Mucosa of descending colon (tissue), 3 donors: ENCODE results near the gene DPEP1. TPM values are rescaled to one million over a fixed set of nuclear protein-coding genes. Genes with fewer than 3 reads are reported as not detected.

Experiments
- ATAC-seq: fragments of 200-7000 bp; cut with Tn5 transposase; one replicate; pipeline ENCODE4 v1.9.1; 2020; ENCODE audit warnings: mild to moderate bottlenecking, moderate library complexity
- DNase-seq, 3 donors: peaks; one replicate each; pipeline ENCODE4 v3.0.0-alpha.2; 2020
- H3K36me3 ChIP-seq: fragments of 200-600 bp; one replicate; pipeline ENCODE4 v1.8.0; 2021; ENCODE audit warnings: low read depth, mild to moderate bottlenecking
- H3K4me1 ChIP-seq: fragments of 200-600 bp; one replicate; pipeline ENCODE4 v1.8.0; 2021; ENCODE audit warnings: low read depth, mild to moderate bottlenecking
- H3K4me3 ChIP-seq: fragments of 200-600 bp; one replicate; pipeline ENCODE4 v1.8.0; 2021; ENCODE audit warnings: mild to moderate bottlenecking
- H3K9me3 ChIP-seq: fragments of 200-600 bp; one replicate; pipeline ENCODE4 v1.8.0; 2021; ENCODE audit warnings: mild to moderate bottlenecking
- intact Hi-C, 2 donors: fragments of 100-400 bp; cut with DNase I in 1 of 2; cut with micrococcal nuclease in 1 of 2; formaldehyde crosslinking; loops; one replicate each; pipeline versions ENCODE4 v1.11.0 to v1.11.1; 2022; cut with DNase I, micrococcal nuclease
- long read RNA-seq, 2 donors: library from polyadenylated mRNA; unstranded; transcript quantifications; one replicate each; pipeline ENCODE4 v2.0.0, GENCODE V29; 2019 to 2021
- total RNA-seq, 3 donors: library from RNA; stranded (reverse); fragmentation: NEBNext Ultra II Directional in 2 of 3; extraction: Animal tissue kit (Norgen Biotek cat#: 25700) in 2 of 3; gene quantifications; one replicate each; pipeline versions ENCODE4 v1.2.1 to v1.2.4, GENCODE V29; 2021 to 2023
- TF ChIP-seq, protein P1 (sequence below): fragments of 200-600 bp; IDR thresholded peaks from one replicate; pipeline ENCODE4 v1.8.0; 2022; ENCODE audit warnings: antibody characterized with exemption, mild to moderate bottlenecking
- donor health status: DM: no; HTN: no; CAD: no; lungs with moderate emphysema.
- donor health status: DM: no; HTN: no; CAD: no.
- donor health status: DM: no; HTN: yes; CAD: no.

Gene DPEP1
- total RNA-seq, result 1 to 10 TPM in 1 of 3 donors, under 1 TPM in 1, not detected in 1; 0.28 to 2.0 TPM
- long read RNA-seq, donor 1, partial matches to known transcripts, result 0 of 1 reads
- long read RNA-seq, donor 1, other reads (novel, unspliced or antisense), result 0 of 1 reads
- long read RNA-seq, donor 2, partial matches to known transcripts, result 0 of 1 reads
- long read RNA-seq, donor 2, other reads (novel, unspliced or antisense), result 1 of 1 reads

GRCh38 chr16:89613231-89613953 is at the start of gene DPEP1:
DPEP1 (plus strand) TSS chr16:89613642; CDS start chr16:89630411, 16,769 bp downstream.
- peak; percentile 54 for ATAC-seq
- Histone ChIP-seq H3K4me3 (no peak within 1 kb of the TSS), H3K36me3 (no peaks in the 10 kb centered on the region), H3K9me3 (no peaks in the 10 kb centered on the region), H3K4me1 (no peaks in the 10 kb centered on the region)
- TF ChIP-seq, protein P1, sequence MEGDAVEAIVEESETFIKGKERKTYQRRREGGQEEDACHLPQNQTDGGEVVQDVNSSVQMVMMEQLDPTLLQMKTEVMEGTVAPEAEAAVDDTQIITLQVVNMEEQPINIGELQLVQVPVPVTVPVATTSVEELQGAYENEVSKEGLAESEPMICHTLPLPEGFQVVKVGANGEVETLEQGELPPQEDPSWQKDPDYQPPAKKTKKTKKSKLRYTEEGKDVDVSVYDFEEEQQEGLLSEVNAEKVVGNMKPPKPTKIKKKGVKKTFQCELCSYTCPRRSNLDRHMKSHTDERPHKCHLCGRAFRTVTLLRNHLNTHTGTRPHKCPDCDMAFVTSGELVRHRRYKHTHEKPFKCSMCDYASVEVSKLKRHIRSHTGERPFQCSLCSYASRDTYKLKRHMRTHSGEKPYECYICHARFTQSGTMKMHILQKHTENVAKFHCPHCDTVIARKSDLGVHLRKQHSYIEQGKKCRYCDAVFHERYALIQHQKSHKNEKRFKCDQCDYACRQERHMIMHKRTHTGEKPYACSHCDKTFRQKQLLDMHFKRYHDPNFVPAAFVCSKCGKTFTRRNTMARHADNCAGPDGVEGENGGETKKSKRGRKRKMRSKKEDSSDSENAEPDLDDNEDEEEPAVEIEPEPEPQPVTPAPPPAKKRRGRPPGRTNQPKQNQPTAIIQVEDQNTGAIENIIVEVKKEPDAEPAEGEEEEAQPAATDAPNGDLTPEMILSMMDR, result no peak
- intact Hi-C loops, result no loop called here
- no peak for DNase-seq

- intact Hi-C loops, result no loop called here
- Histone ChIP-seq H3K4me3 (no peak overlapping the region), H3K36me3 (peaks cover 7% of the 10 kb centered on the region), H3K9me3 (no peaks in the 10 kb centered on the region), H3K4me1 (peaks cover 39% of the 10 kb centered on the region)
- TF ChIP-seq, protein P1, result no peak
- DNase-seq, result no peak
- no peak for ATAC-seq
These were observed 48.8 kb upstream of the DPEP1 start for GRCh38 chr16:89564476-89565255.

GRCh38 chr16:89565256-89565505 is 48.3 kb upstream of the DPEP1 start:
- Histone ChIP-seq H3K4me3 (no peak overlapping the region), H3K36me3 (peaks cover 7% of the 10 kb centered on the region), H3K4me1 (peaks cover 39% of the 10 kb centered on the region), H3K9me3 (no peaks in the 10 kb centered on the region)
- intact Hi-C loops, result no loop called here
- ATAC-seq (peak; percentile 2), DNase-seq (no peak)
- TF ChIP-seq, protein P1, result no peak

- peaks cover 7% of the 10 kb centered on the region for H3K36me3 ChIP-seq
- peaks cover 39% of the 10 kb centered on the region for H3K4me1 ChIP-seq
- TF ChIP-seq, protein P1, result peak; percentile 37
- intact Hi-C loops, result no loop called here
- ATAC-seq, result peak; percentile 60
- H3K9me3 ChIP-seq, result no peaks in the 10 kb centered on the region
- peak; percentile 74 to 81 (median 75) for DNase-seq
- H3K4me3 ChIP-seq, result no peak overlapping the region
These were observed 47.7 kb upstream of the DPEP1 start for GRCh38 chr16:89565506-89566372.
